B cell (primary cell): ENCODE data around the gene MYH11. TPM values are rescaled to one million over a fixed set of nuclear protein-coding genes. Genes with fewer than 3 reads are reported as not detected.

Source experiments
- ATAC-seq: fragments of 200-7000 bp; cut with Tn5 transposase; one replicate; pipeline ENCODE4 v1.10.0; 2021; ENCODE audit warnings: low read depth, mild to moderate bottlenecking, moderate number of reproducible peaks, moderate library complexity
- CTCF ChIA-PET: fragments of 350-600 bp; sonication (Branson Sonifier 250); formaldehyde crosslinking; loops from one replicate; lab custom pipeline; 2021; ENCODE audit warnings: antibody characterized with exemption, inconsistent platforms; lab: Charles Lee
- POLR2A ChIA-PET: fragments of 350-600 bp; sonication (Branson Sonifier 250); formaldehyde crosslinking; loops from one replicate; lab custom pipeline; 2021; ENCODE audit warnings: antibody characterized with exemption; lab: Charles Lee
- DNase-seq: peaks from one replicate; pipeline ENCODE4 v3.0.0; 2013
- H2AFZ ChIP-seq: 2 replicates; pipeline ENCODE4 v1.6.1; 2012; ENCODE audit warnings: mild to moderate bottlenecking, low read depth, low read length; ENCODE audit not compliant: insufficient read depth, poor library complexity, severe bottlenecking
- H3K27ac ChIP-seq, 2 donors: 1 replicate in 1 of 2; 2 replicates in 1 of 2; pipeline ENCODE4 v1.5.1; 2012 to 2013; ENCODE audit warnings: low read length in 2 of 2, mild to moderate bottlenecking in 2 of 2, moderate library complexity in 1 of 2
- H3K27me3 ChIP-seq, 4 experiments: fragments of 200-600 bp in 1 of 4; sonication (generic) in 1 of 4; replicated peaks in 1 of 4; 1 replicate in 2 of 4; 2 replicates in 2 of 4; pipeline versions ENCODE4 v1.6.1 to v1.7.0; 2013 to 2016; ENCODE audit warnings: low read length in 3 of 4, mild to moderate bottlenecking in 2 of 4, mixed read lengths in 1 of 4, moderate library complexity in 1 of 4; ENCODE audit not compliant: insufficient read depth in 4 of 4, control insufficient read depth in 3 of 4; ENCODE audit errors: control extremely low read depth in 1 of 4
- H3K36me3 ChIP-seq, 2 experiments: replicated peaks in 1 of 2; 1 replicate in 1 of 2; 2 replicates in 1 of 2; pipeline versions ENCODE4 v1.6.1 to v1.7.1; 2013; ENCODE audit warnings: low read length in 1 of 2; ENCODE audit not compliant: insufficient read depth in 2 of 2, control insufficient read depth in 1 of 2; ENCODE audit errors: control extremely low read depth in 1 of 2, extremely low read depth in 1 of 2
- H3K4me1 ChIP-seq, 2 donors: fragments of 200-600 bp in 1 of 2; sonication (generic) in 1 of 2; 1 replicate in 1 of 2; 2 replicates in 1 of 2; pipeline versions ENCODE4 v1.5.1 to v1.6.1; 2013 to 2017; ENCODE audit warnings: low read length in 2 of 2; ENCODE audit not compliant: control insufficient read depth in 2 of 2, insufficient read depth in 2 of 2
- H3K4me2 ChIP-seq: replicated peaks from 2 replicates; pipeline ENCODE3; 2012; ENCODE audit warnings: mild to moderate bottlenecking, low read depth, low read length; ENCODE audit not compliant: poor library complexity, severe bottlenecking
- H3K4me3 ChIP-seq, 5 experiments: fragments of 200-600 bp in 1 of 5; sonication (generic) in 1 of 5; 1 replicate in 3 of 5; 2 replicates in 2 of 5; pipeline versions ENCODE4 v1.5.1 to v1.7.0; 2011 to 2016; ENCODE audit warnings: low read length in 4 of 5, mild to moderate bottlenecking in 4 of 5, low read depth in 2 of 5, control low read depth in 1 of 5, moderate library complexity in 1 of 5; ENCODE audit not compliant: insufficient read depth in 1 of 5; ENCODE audit errors: control extremely low read depth in 1 of 5, extremely low read depth in 1 of 5
- H3K79me2 ChIP-seq: fragments of 200-600 bp; sonication (generic); one replicate; pipeline ENCODE4 v1.6.0; 2016; ENCODE audit warnings: low read length; ENCODE audit not compliant: control insufficient read depth, insufficient read depth
- H3K9ac ChIP-seq: fragments of 200-600 bp; sonication (generic); 2 replicates; pipeline ENCODE4 v1.6.1; 2017; ENCODE audit warnings: mild to moderate bottlenecking, low read length, moderate library complexity
- H3K9me3 ChIP-seq, 3 donors: one replicate each; pipeline versions ENCODE4 v1.6.1 to v1.7.1; 2013; ENCODE audit warnings: low read length in 2 of 3; ENCODE audit not compliant: control insufficient read depth in 2 of 3, insufficient read depth in 1 of 3; ENCODE audit errors: control extremely low read depth in 1 of 3
- H4K20me1 ChIP-seq: 2 replicates; pipeline ENCODE4 v1.6.0; 2012; ENCODE audit warnings: mild to moderate bottlenecking, low read length; ENCODE audit not compliant: insufficient read depth, control insufficient read depth, poor library complexity, severe bottlenecking
- H3K27ac Mint-ChIP-seq: one replicate; pipeline ENCODE4 v1.8.0; 2021; ENCODE audit warnings: mixed read lengths
- H3K27me3 Mint-ChIP-seq: one replicate; pipeline ENCODE4 v1.8.0; 2021; ENCODE audit warnings: mixed read lengths
- H3K4me1 Mint-ChIP-seq: one replicate; pipeline ENCODE4 v1.8.0; 2021; ENCODE audit warnings: mixed read lengths
- H3K4me3 Mint-ChIP-seq: one replicate; pipeline ENCODE4 v1.8.0; 2021; ENCODE audit warnings: mixed read lengths
- H3K9me3 Mint-ChIP-seq: one replicate; pipeline ENCODE4 v1.8.0; 2022; ENCODE audit warnings: mixed read lengths; ENCODE audit not compliant: insufficient read depth
- CTCF ChIP-seq: fragments of 200-600 bp; IDR thresholded peaks from one replicate; pipeline ENCODE4 v1.8.0; 2022; ENCODE audit warnings: antibody characterized with exemption, mild to moderate bottlenecking
- EZH2 ChIP-seq: IDR thresholded peaks from 2 replicates; pipeline ENCODE4 v1.6.1; 2012; ENCODE audit warnings: borderline replicate concordance, low read depth, mild to moderate bottlenecking, moderate library complexity, low read length; ENCODE audit not compliant: insufficient read depth, poor library complexity, severe bottlenecking
- WGBS: methylation state at CpG from one replicate; pipeline ENCODE4 v1.1.5; 2013; ENCODE audit warnings: missing lambda C conversion rate; ENCODE audit not compliant: insufficient coverage; 5-methylcytosine and 5-hydroxymethylcytosine counted together
- intact Hi-C: fragments of 100-400 bp; cut with micrococcal nuclease; formaldehyde crosslinking; loops from one replicate; pipeline ENCODE4 v1.10.0; 2022
- polyA plus RNA-seq: library from polyadenylated mRNA; depleted of rRNA; stranded (reverse); fragments of >200 nt; gene quantifications from 2 replicates; pipeline ENCODE4 v1.2.3, GENCODE V29; 2012
- total RNA-seq, 2 donors: library from RNA; stranded (reverse); fragments of 120-200 nt in 1 of 2; gene quantifications; 1 replicate in 1 of 2; 2 replicates in 1 of 2; pipeline versions ENCODE4 v1.2.3 to v1.2.4, GENCODE V29; 2013 to 2022

The MYH11 gene
- total and polyA plus RNA-seq, 2 donors (not counting 1 experiment from before 2014, with no cell fraction given), result 0.05 to 0.16 TPM

DNA sequence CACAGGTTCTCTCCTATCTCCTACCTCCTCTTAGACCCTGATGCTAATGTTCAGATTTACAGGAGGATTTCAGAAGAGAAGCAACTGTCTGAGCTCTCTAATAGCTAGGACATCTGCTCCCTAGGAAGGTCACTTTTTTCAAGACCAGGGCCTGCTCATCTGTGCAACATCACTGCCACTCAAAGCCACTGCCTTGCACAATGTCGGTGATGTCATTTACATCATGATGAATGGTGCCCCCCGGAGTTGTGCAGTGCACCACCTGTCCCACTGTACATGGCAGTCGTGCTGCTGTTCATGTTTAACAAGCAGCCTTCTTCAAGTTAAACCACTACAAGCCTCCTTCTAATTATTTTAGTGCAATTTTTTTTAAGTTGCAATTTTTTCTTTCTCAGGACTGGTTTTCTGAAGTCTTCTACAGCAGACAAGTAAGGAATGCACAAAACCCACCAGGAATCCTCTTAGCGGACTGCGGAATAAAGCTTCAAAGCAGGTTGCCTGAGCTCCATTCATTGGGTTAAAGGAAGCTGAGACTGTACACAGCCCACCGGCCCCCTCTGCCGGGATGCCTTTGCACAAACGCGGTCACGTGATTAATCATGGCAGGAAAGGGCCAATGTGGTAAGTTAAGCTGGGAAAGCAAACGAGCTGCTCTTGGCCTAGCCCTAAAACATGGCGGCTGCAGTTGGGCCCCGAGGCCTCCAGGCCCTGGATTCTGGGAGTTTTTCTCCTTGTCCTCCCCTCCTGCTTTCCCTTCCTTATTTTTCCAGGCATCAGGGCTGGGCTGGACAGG lies 74.1 kb downstream of the MYH11 start:
- intact Hi-C loops, result no loop called here

More for the DNA sequence above, 74.1 kb downstream of the MYH11 start:
- Histone ChIP-seq H2AFZ (no peak overlapping the region), H3K9ac (no peak overlapping the region), H3K9me3 (no peaks in the 10 kb centered on the region), H4K20me1 (no peaks in the 10 kb centered on the region), H3K27me3 (peaks cover 0 to 3% (median 0%) of the 10 kb centered on the region in 4 experiments), H3K36me3 (no peaks in the 10 kb centered on the region), H3K4me3 (no peak overlapping the region), H3K79me2 (no peaks in the 10 kb centered on the region), H3K4me1 (no peaks in the 10 kb centered on the region), H3K4me2 (no peak overlapping the region), H3K27ac (no peak overlapping the region)
- 56% methylated on average over 11 of the region's 13 CpGs for WGBS
- ChIA-PET CTCF (interaction anchor here (0.6 to 0.9 kb wide), 2 partner anchors 10 to 17 kb away, joined by 3 read pairs; no protein-coding TSS in a partner anchor), POLR2A (no interaction called here)
- Mint-ChIP-seq H3K4me3 (no peak overlapping the region), H3K27ac (no peak overlapping the region), H3K4me1 (no peaks in the 10 kb centered on the region), H3K27me3 (no peaks in the 10 kb centered on the region), H3K9me3 (no peaks in the 10 kb centered on the region)
- ATAC-seq (no peak), DNase-seq (no peak)
- no peak for TF ChIP-seq CTCF
- no peak for TF ChIP-seq EZH2
